Activated naive CD4-positive, alpha-beta T cell treated with anti-CD3 and anti-CD28 coated beads, Interleukin-2, amount 50 U/mL, for 24 hours (primary cell): ENCODE data around the gene OR10J5.
"Not testable (repeated sequence)": the region's sequence is repeated elsewhere in the genome, so short reads cannot be mapped to it uniquely, and the experiment has no call there.

Experiments used
- H3K27ac Mint-ChIP-seq: one replicate; pipeline ENCODE4 v1.8.0; 2021; ENCODE audit warnings: mild to moderate bottlenecking, mixed read lengths
- H3K27me3 Mint-ChIP-seq: one replicate; pipeline ENCODE4 v1.8.0; 2021; ENCODE audit warnings: mixed read lengths
- H3K36me3 Mint-ChIP-seq: one replicate; pipeline ENCODE4 v1.8.0; 2021; ENCODE audit warnings: mixed read lengths
- H3K4me1 Mint-ChIP-seq: one replicate; pipeline ENCODE4 v1.8.0; 2021; ENCODE audit warnings: mixed read lengths
- H3K4me3 Mint-ChIP-seq: one replicate; pipeline ENCODE4 v1.8.0; 2021; ENCODE audit warnings: mild to moderate bottlenecking, mixed read lengths
- H3K9me3 Mint-ChIP-seq: one replicate; pipeline ENCODE4 v1.8.0; 2021; ENCODE audit warnings: mixed read lengths

The OR10J5 gene, protein sequence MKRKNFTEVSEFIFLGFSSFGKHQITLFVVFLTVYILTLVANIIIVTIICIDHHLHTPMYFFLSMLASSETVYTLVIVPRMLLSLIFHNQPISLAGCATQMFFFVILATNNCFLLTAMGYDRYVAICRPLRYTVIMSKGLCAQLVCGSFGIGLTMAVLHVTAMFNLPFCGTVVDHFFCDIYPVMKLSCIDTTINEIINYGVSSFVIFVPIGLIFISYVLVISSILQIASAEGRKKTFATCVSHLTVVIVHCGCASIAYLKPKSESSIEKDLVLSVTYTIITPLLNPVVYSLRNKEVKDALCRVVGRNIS

DNA sequence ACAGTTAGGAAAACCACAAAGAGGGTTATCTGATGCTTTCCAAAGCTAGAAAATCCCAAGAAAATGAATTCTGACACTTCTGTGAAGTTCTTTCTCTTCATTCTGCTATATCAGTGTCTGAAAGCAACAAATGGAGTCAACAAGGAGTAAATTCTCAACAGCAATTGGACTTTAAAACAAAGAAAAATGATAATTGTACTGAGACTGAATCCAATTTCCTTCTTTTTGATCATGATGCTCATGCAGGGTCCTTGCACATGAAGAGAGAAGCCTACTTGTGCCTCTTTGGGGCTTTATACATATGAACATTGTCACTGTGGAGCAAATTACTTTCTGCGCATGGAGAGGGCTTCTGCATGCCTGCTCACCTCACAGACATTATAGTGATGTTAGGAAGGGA lies at the start of gene OR10J5:
TSS of gene OR10J5 (minus strand) at position 101 of the 400 bp plus-strand sequence. CDS start at position 101, 0 bp downstream.
- Mint-ChIP-seq H3K36me3 (no peaks in the 10 kb centered on the region), H3K4me3 (no peak within 1 kb of the TSS), H3K27ac (no peak within 1 kb of the TSS), H3K4me1 (no peaks in the 10 kb centered on the region), H3K27me3 (peaks cover 9% of the 10 kb centered on the region), H3K9me3 (no peaks in the 10 kb centered on the region)

DNA sequence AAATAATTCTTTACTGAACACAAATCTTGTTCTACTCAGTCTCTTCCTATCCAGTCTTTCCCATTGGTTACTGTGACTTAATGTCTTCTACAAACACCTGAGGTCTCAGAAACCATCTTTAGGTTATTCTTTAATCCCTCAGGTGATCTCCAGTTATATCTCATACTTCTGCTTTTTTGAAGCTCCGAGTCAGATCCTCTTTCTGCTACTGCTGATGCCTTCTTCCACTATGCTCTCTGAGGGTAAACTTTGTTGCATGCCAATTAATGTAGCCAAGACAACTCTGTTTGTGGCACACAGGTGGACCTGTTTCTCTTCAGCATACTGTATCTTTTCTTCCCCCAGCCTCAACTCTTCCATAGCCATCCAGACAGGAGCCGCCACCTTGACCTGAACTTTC lies 48.7 kb upstream of the OR10J5 start:
- Mint-ChIP-seq H3K36me3 (no peaks in the 10 kb centered on the region), H3K4me1 (no peaks in the 10 kb centered on the region), H3K9me3 (no peaks in the 10 kb centered on the region), H3K27me3 (peaks cover 14% of the 10 kb centered on the region), H3K4me3 (no peak overlapping the region), H3K27ac (no peak overlapping the region)

DNA sequence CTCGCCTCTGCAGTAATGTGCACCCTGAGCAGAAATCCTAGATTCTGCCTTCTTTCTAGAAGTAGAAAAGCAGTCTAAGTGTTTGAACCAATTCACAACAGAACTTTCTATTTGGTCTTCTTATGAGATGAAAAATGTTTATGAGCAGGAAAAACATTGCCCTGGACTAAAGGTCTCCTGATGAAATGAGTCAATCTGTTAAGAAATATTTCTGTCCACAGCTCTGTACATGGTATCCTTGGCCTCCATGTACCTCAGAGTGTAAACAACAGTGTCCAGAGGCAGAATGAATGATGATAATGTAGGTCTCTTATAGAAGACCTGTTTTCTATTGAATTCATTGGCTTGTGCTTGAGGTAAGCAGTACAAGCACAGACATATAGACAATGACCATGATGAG lies 45.6 kb upstream of the OR10J5 start:
- Mint-ChIP-seq H3K36me3 (no peaks in the 10 kb centered on the region), H3K27ac (no peak overlapping the region), H3K4me1 (no peaks in the 10 kb centered on the region)

DNA sequence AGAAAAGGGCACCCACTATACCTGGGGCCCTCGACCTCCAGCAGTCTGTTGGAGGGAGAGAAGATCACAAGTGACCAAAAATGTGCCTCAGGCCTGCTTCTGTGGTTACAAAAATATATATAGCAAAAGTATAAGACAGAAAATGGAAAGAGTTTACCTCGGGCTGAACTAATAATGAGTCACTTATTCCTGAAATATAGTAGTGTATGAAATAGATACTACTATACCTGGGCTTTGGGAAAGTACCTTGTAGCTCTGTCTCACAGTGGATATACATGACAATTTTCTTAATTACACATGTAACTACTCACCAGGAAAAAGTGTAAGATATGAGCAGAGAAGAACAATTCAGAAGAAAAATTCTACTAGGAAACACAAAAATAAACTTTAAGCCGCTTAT lies 44.5 kb upstream of the OR10J5 start:
- Mint-ChIP-seq H3K4me1 (no peaks in the 10 kb centered on the region), H3K36me3 (no peaks in the 10 kb centered on the region), H3K4me3 (no peak overlapping the region), H3K27me3 (peaks cover 12% of the 10 kb centered on the region), H3K27ac (no peak overlapping the region), H3K9me3 (no peaks in the 10 kb centered on the region)

More for the DNA sequence above, 45.6 kb upstream of the OR10J5 start:
- no peak overlapping the region for H3K4me3 Mint-ChIP-seq
- no peaks in the 10 kb centered on the region for H3K9me3 Mint-ChIP-seq
- peaks cover 13% of the 10 kb centered on the region for H3K27me3 Mint-ChIP-seq

DNA sequence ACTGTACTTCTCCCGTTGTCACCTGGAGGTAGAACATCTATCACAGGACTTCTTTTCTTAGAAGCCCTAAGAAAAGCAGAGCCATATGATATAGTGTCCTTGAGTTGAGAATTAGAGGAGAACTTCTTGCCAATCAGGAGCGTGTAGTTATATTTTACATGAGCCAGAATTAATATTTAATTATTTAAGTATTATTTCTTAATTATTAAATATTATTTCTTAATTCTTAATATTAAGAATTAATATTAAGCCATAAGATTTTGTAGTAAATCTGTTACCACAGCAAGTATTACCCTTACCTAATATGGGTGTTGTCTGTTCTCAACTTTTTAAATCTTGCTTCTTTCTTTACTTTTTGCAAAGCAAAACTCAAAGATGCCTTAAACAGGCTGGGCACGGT lies 41.6 kb upstream of the OR10J5 start:
- Mint-ChIP-seq H3K4me3 (no peak overlapping the region), H3K27ac (no peak overlapping the region), H3K9me3 (no peaks in the 10 kb centered on the region), H3K27me3 (peaks cover 12% of the 10 kb centered on the region), H3K36me3 (no peaks in the 10 kb centered on the region), H3K4me1 (no peaks in the 10 kb centered on the region)

DNA sequence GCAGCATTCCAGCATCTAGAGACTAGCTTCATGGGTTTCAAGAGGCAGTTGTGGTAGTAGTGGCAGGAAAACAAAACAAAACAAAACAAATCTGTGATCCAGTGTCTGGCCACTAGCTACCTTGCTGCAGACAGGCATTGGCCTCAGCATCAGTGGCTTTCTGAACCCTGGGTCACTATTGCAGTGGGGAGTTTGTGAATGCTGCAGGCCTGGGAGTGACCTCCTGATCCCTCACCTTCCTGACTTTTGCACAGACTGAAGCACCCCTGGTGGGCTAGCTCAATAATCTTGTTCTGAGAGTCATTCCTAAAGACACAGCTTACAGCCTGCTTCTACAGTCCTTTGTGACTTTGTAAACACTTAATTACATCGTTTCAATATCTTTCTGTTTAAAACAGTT lies 26.9 kb upstream of the OR10J5 start:
- Mint-ChIP-seq H3K36me3 (no peaks in the 10 kb centered on the region), H3K4me1 (no peaks in the 10 kb centered on the region), H3K9me3 (no peaks in the 10 kb centered on the region), H3K27me3 (peaks cover 1% of the 10 kb centered on the region), H3K4me3 (no peak overlapping the region), H3K27ac (no peak overlapping the region)

DNA sequence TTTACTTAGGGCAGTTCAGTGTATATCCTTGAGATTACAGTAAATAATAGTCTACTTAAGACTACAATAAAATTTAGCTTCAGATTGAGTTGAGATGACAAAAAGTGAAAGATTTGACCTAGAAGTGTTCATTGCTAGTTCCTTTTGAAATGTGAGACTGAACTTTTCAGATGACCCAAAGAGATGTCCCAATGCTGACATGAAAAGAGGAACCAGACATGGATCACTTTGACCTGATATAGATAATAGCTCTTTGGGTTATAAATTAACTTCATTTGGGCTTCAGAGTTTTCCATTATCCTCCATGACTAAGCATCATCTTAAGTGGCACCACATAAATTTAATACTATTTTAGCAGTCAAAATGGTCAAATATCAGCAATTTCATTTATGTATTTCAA lies 25.7 kb upstream of the OR10J5 start:
- Mint-ChIP-seq H3K27ac (no peak overlapping the region), H3K27me3 (peaks cover 3% of the 10 kb centered on the region), H3K4me3 (no peak overlapping the region), H3K4me1 (no peaks in the 10 kb centered on the region), H3K9me3 (no peaks in the 10 kb centered on the region), H3K36me3 (no peaks in the 10 kb centered on the region)

DNA sequence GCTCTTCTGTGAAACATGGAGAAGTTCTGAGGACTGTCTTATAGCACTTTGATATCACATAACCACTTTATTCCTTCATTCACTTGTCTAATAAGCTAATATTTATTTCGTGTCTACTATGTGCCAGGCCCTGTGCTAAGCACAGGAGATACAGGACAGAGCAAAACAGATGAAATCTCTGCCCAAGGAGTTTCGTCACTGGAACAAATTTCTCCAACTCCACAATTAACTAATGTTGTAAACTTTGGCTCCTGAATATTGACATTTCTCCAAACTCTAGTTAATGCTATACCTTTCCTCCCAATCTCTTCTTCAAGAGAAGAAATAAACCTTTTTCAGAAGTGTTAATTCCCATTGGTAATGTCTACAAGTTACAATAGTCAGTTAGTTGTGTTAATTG lies 24.8 kb upstream of the OR10J5 start:
- H3K36me3 Mint-ChIP-seq: no peaks in the 10 kb centered on the region
- no peak overlapping the region for H3K27ac Mint-ChIP-seq
- peaks cover 3% of the 10 kb centered on the region for H3K27me3 Mint-ChIP-seq
- H3K4me1 Mint-ChIP-seq: no peaks in the 10 kb centered on the region
- H3K9me3 Mint-ChIP-seq: no peaks in the 10 kb centered on the region
- no peak overlapping the region for H3K4me3 Mint-ChIP-seq

DNA sequence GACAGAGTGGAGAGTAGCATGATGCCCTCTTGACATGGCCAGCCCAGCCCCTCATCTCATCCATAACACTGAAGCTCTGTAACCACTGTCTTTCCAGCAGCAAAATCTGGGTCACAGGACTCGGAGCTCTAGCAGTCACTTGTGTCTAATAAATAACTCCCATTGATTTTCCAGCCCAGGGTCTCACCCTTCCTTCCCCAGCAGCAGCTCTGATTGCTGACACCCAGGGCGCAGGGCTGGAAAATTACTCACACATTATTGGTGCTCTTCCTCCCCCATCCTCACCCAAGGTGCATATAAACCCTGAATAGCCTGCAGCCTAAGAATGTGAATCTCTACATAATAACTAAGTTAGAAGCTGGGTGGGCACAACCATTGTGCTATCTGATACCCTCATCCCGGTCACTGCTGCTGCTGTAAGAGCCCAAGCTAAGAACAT lies 21.1 kb upstream of the OR10J5 start:
- Mint-ChIP-seq H3K9me3 (no peaks in the 10 kb centered on the region), H3K36me3 (no peaks in the 10 kb centered on the region), H3K27ac (no peak overlapping the region), H3K4me1 (no peaks in the 10 kb centered on the region), H3K27me3 (peaks cover 4% of the 10 kb centered on the region), H3K4me3 (no peak overlapping the region)

DNA sequence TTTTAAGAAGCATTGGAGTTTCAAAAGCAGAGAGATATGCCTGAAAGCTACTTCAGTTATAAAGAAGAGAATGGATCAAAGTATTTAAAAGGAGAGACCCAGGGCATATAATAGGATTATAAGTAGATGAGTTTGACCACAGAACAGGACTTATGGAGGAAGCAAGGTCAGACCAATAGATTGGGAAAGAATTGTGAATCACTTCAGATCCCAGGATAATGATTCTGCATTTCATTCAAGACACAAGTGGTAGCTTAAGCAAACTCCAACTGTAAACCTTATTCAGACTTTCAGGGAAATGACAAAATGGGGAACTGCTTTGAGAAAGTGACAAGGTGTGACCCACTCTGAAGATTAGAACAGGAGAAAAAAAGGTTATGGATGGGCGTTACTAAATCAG lies 18.9 kb upstream of the OR10J5 start:
- H3K36me3 Mint-ChIP-seq: no peaks in the 10 kb centered on the region
- peaks cover 14% of the 10 kb centered on the region for H3K27me3 Mint-ChIP-seq
- H3K27ac Mint-ChIP-seq: no peak overlapping the region
- H3K4me1 Mint-ChIP-seq: no peaks in the 10 kb centered on the region
- no peaks in the 10 kb centered on the region for H3K9me3 Mint-ChIP-seq
- H3K4me3 Mint-ChIP-seq: no peak overlapping the region

DNA sequence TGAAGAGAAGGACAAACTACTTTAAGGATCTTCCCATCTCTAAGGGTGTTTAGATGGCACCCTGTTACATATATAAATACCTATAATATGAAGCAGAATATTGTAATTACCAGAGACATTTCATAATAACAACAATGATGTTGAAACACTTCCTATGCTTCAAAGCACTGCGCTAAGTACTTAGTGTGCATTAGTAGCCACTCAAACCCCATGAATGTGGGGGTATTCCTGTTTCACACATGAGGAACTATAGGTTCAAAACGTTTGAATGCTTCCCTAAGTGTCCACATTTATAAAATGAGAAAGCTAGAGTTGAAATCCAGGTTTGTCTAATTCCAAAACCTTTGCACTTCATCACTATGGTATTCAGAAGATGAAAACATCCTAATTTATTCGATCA lies 18.5 kb upstream of the OR10J5 start:
- no peaks in the 10 kb centered on the region for H3K9me3 Mint-ChIP-seq
- no peak overlapping the region for H3K27ac Mint-ChIP-seq
- no peak overlapping the region for H3K4me3 Mint-ChIP-seq
- H3K4me1 Mint-ChIP-seq: no peaks in the 10 kb centered on the region
- no peaks in the 10 kb centered on the region for H3K36me3 Mint-ChIP-seq
- H3K27me3 Mint-ChIP-seq: peaks cover 15% of the 10 kb centered on the region

DNA sequence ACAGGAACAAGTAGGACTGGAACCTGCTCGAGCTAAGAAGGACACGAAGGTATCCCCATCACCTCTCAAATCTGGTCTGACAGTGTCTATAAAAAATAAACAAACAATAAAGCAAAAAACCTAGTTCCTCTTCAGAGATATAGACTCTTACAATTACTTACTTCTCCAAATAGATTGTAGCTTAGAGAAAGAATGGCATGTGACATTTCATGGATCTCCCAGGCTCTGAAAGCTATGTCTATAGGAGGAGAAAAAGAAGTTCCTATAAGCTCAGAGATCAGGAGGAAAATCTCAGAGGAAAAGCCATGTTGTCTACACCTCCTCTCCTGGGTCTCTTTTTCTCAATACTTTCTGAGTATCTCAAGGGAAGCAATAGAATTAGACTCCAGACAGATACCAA lies 12.3 kb upstream of the OR10J5 start:
- H3K27me3 Mint-ChIP-seq: peaks cover 20% of the 10 kb centered on the region
- no peaks in the 10 kb centered on the region for H3K9me3 Mint-ChIP-seq
- H3K4me3 Mint-ChIP-seq: no peak overlapping the region
- H3K36me3 Mint-ChIP-seq: no peaks in the 10 kb centered on the region
- H3K27ac Mint-ChIP-seq: no peak overlapping the region
- H3K4me1 Mint-ChIP-seq: no peaks in the 10 kb centered on the region

DNA sequence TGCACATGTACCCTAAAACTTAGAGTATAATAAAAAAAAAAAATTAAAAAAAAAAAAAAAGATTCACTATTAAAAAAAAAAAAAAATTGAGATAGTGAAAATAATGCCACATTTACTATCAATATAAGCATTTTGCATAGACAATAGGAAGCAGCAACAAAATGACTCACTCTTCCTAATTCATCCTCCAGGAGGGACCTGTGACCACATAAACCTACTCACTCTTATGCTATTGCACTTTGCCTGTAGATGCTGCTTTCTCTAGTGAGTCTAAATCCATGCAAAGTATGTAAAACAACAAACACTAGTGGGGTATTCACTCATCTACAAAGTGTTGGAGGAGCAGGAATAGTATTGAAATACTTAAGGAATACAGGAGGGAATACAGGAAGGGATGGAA lies 2.9 kb downstream of the OR10J5 start:
- H3K4me3 Mint-ChIP-seq: no peak overlapping the region
- H3K27ac Mint-ChIP-seq: no peak overlapping the region
- H3K27me3 Mint-ChIP-seq: peaks cover 9% of the 10 kb centered on the region
- H3K36me3 Mint-ChIP-seq: no peaks in the 10 kb centered on the region
- peaks cover 3% of the 10 kb centered on the region for H3K9me3 Mint-ChIP-seq
- no peaks in the 10 kb centered on the region for H3K4me1 Mint-ChIP-seq

DNA sequence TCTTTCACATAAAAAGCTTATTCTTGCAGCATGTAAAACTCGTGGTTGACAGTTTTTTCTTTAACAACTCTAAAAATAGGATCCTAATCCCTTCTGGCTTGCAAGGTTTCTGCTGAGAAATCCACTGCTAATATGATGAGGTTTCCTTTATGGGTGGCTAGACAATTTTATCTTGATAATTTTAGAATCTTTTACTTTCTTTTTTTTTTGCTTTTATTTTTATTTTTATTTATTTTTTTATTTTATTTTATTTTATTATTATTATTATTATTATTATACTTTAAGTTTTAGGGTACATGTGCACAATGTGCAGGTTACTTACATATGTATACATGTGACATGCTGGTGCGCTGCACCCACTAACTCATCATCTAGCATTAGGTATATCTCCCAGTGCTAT lies 11.0 kb downstream of the OR10J5 start:
- H3K27ac Mint-ChIP-seq, H3K36me3 Mint-ChIP-seq, H3K9me3 Mint-ChIP-seq, H3K27me3 Mint-ChIP-seq, H3K4me1 Mint-ChIP-seq, H3K4me3 Mint-ChIP-seq: not testable (repeated sequence)

DNA sequence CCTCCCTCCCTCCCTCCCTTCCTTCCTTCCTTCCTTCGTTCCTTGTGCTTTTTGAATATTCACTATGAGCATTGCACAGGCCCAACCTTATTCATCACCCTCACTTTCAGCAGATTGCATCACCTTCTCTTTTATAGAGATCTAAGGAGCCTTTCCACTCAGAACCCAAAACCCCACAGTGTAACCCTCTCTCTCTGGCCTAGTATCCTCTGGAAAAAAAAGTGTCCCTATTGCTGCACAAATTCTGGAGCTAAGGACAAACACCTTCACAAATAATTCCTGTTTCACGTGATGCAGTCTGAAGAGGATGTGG lies 25.6 kb downstream of the OR10J5 start:
- Mint-ChIP-seq H3K9me3 (peaks cover 12% of the 10 kb centered on the region), H3K36me3 (peaks cover 1% of the 10 kb centered on the region), H3K27ac (no peak overlapping the region), H3K27me3 (peaks cover 10% of the 10 kb centered on the region), H3K4me1 (no peaks in the 10 kb centered on the region), H3K4me3 (no peak overlapping the region)

DNA sequence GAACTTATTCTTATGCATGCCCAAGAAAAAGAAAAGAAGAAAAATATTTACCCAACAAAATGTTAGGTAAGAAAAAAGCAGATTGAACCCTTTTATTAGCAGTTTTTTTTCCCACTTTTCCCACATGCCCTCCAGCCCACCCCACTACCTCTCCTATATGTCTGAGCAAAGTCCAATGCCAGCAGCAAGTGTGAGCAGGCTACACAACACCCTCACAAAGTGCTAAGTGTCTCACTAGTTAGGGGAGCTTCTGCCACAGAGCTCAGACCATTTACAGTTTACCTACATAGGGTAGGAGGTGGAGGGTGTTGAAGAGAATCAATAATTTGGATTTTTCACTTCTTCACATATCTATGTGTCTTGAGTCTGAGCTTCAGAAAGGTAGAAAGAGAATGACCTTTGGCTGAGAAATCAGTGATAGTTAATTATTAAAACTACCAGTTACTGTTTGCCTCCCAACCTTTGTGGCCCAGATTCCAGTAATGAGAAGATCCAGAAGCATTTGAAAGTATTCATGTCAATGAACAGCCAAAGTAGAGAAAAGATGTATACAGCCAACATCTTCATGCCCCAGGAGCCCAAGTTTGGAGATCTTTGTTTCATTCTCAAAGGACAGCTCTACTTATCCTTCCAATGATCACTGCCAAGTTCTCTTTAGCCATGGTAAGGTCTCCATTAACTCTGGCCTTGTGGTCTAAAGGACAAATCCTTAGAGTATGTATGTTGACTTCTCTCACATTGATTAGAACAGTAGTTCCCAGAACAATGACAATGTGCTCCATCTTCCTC lies 26.2 kb downstream of the OR10J5 start:
- peaks cover 12% of the 10 kb centered on the region for H3K9me3 Mint-ChIP-seq
- peaks cover 10% of the 10 kb centered on the region for H3K27me3 Mint-ChIP-seq
- H3K27ac Mint-ChIP-seq: no peak overlapping the region
- no peak overlapping the region for H3K4me3 Mint-ChIP-seq
- no peaks in the 10 kb centered on the region for H3K4me1 Mint-ChIP-seq
- peaks cover 1% of the 10 kb centered on the region for H3K36me3 Mint-ChIP-seq
